ENCODE measurements around the gene KRTAP4-4.
"Not testable (repeated sequence)": the region's sequence is repeated elsewhere in the genome, so short reads cannot be mapped to it uniquely, and the experiment has no call there.

DNA sequence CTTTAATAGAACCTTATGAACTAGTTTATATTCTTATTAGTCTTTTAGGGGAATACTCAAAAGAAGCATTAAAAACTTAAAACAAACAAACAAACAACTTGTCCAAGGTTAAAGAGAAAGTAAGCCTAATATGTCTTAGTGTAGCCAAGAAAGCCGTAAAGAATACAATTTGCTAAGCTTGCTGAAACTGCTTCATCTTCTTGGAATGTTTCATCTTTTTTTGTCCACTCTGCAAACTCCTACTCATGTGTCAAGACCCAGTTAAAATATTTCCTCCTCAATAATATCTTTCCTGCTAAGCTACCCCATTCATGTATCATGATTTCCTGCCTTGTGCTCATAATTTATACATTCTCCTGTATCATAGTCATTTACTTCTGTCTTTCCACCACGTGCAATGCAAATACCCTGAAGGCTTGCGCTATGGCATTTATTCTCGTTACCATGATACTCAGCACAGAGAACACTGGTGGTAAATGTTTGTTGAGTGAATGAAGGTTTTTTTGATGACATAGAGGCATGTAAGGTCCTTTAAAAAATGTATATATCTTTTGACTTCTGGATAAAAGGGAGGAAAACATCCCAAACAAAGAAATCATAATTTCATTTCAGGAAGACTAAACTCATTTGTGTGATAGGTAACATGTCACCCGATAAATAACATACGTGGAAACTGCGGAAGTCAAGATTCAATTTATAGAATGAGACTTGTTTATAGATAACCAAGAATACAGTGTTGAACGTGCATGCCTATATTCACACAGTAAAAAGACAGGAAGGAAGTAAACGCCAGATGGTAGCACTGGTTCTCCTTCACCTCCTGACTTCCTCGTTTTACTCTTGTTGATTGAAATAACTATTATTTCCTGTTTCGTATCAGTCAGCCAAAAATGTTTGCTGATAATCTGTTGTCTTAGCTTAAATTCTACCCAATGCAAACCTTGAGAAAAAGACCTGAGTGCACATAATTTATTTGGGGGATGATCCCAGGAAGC lies 40.6 kb downstream of the KRTAP4-4 start:
- not testable (repeated sequence) for TF ChIP-seq POLR2AphosphoS5, POLR2A (IDR thresholded peaks at IDR 0.05)
- TF ChIP-seq, protein P1, sequence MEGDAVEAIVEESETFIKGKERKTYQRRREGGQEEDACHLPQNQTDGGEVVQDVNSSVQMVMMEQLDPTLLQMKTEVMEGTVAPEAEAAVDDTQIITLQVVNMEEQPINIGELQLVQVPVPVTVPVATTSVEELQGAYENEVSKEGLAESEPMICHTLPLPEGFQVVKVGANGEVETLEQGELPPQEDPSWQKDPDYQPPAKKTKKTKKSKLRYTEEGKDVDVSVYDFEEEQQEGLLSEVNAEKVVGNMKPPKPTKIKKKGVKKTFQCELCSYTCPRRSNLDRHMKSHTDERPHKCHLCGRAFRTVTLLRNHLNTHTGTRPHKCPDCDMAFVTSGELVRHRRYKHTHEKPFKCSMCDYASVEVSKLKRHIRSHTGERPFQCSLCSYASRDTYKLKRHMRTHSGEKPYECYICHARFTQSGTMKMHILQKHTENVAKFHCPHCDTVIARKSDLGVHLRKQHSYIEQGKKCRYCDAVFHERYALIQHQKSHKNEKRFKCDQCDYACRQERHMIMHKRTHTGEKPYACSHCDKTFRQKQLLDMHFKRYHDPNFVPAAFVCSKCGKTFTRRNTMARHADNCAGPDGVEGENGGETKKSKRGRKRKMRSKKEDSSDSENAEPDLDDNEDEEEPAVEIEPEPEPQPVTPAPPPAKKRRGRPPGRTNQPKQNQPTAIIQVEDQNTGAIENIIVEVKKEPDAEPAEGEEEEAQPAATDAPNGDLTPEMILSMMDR (IDR thresholded peaks at IDR 0.05), result not testable (repeated sequence)

All from stomach (tissue), 4 donors.